Ishikawa (cell line): ENCODE data around the gene CDX1.

Experiments
- CEBPB ChIP-seq: IDR thresholded peaks from 2 replicates; pipeline ENCODE4 v1.6.1; 2012
- CREB1 ChIP-seq: IDR thresholded peaks from 2 replicates; pipeline ENCODE4 v1.6.1; 2012; ENCODE audit warnings: low read depth
- EGR1 ChIP-seq: IDR thresholded peaks from 2 replicates; pipeline ENCODE4 v1.6.1; 2012
- EP300 ChIP-seq: IDR thresholded peaks from 2 replicates; pipeline ENCODE4 v1.6.1; 2012; ENCODE audit warnings: borderline replicate concordance
- FOXM1 ChIP-seq: IDR thresholded peaks from 2 replicates; pipeline ENCODE4 v1.6.1; 2012; ENCODE audit warnings: low read depth, borderline replicate concordance
- MAX ChIP-seq: IDR thresholded peaks from 2 replicates; pipeline ENCODE4 v1.6.1; 2012
- NFIC ChIP-seq: IDR thresholded peaks from 2 replicates; pipeline ENCODE4 v1.6.1; 2012
- RAD21 ChIP-seq: IDR thresholded peaks from 2 replicates; pipeline ENCODE4 v1.6.1; 2012; ENCODE audit warnings: low read depth
- REST ChIP-seq: IDR thresholded peaks from 2 replicates; pipeline ENCODE4 v1.6.1; 2012; ENCODE audit warnings: low read depth, mild to moderate bottlenecking
- TAF1 ChIP-seq: IDR thresholded peaks from 2 replicates; pipeline ENCODE4 v1.6.1; 2012; ENCODE audit warnings: low read depth, mild to moderate bottlenecking
- TCF12 ChIP-seq: IDR thresholded peaks from 2 replicates; pipeline ENCODE4 v1.6.1; 2012; ENCODE audit warnings: low read depth
- TEAD4 ChIP-seq: IDR thresholded peaks from 2 replicates; pipeline ENCODE4 v1.6.1; 2012
- USF1 ChIP-seq: IDR thresholded peaks from 2 replicates; pipeline ENCODE4 v1.6.1; 2012
- YY1 ChIP-seq: IDR thresholded peaks from 2 replicates; pipeline ENCODE4 v1.6.1; 2012; ENCODE audit warnings: low read depth
- ZBTB7A ChIP-seq: IDR thresholded peaks from 2 replicates; pipeline ENCODE4 v1.6.1; 2012; ENCODE audit warnings: low read depth

Gene CDX1

GRCh38 chr5:150166037-150166649 lies 435 bp upstream of the CDX1 start:
- TF ChIP-seq TAF1, result no peak

- TF ChIP-seq MAX, result no peak
- TF ChIP-seq TCF12, result no peak
- no peak for TF ChIP-seq YY1
- TF ChIP-seq EGR1, result no peak
- no peak for TF ChIP-seq ZBTB7A
- TF ChIP-seq CREB1, result no peak
- TF ChIP-seq NFIC, result no peak
- TF ChIP-seq FOXM1, result no peak
- no peak for TF ChIP-seq REST
- TF ChIP-seq TAF1, result no peak
- TF ChIP-seq RAD21, result no peak
- TF ChIP-seq CEBPB, result no peak
Measured at GRCh38 chr5:150167512-150167850, 903 bp downstream of the CDX1 start.

- no peak for TF ChIP-seq CREB1
- no peak for TF ChIP-seq ZBTB7A
- no peak for TF ChIP-seq REST
- no peak for TF ChIP-seq RAD21
- TF ChIP-seq USF1, result no peak
- no peak for TF ChIP-seq TCF12
- TF ChIP-seq MAX, result no peak
- TF ChIP-seq NFIC, result no peak
- TF ChIP-seq TAF1, result no peak
- TF ChIP-seq YY1, result no peak
- TF ChIP-seq FOXM1, result no peak
- no peak for TF ChIP-seq EGR1
- TF ChIP-seq EP300, result no peak
- TF ChIP-seq CEBPB, result no peak
- TF ChIP-seq TEAD4, result no peak
Measured at GRCh38 chr5:150167908-150168307, 1.3 kb downstream of the CDX1 start.

- TF ChIP-seq NFIC (no peak), EGR1 (no peak), RAD21 (no peak), CEBPB (no peak), USF1 (no peak), ZBTB7A (no peak), YY1 (no peak), FOXM1 (no peak), EP300 (no peak)
Measured at GRCh38 chr5:150168864-150169263, 2.3 kb downstream of the CDX1 start.

- TF ChIP-seq CEBPB (no peak), TEAD4 (no peak), RAD21 (no peak), CREB1 (no peak), EGR1 (no peak), EP300 (no peak), NFIC (no peak), ZBTB7A (no peak), FOXM1 (no peak), TCF12 (no peak), MAX (no peak)
Measured at GRCh38 chr5:150172145-150172544, 5.6 kb downstream of the CDX1 start.

- TF ChIP-seq NFIC, result no peak
Measured at GRCh38 chr5:150172556-150172955, 6.0 kb downstream of the CDX1 start.

- TF ChIP-seq CREB1, result no peak
- no peak for TF ChIP-seq YY1
- no peak for TF ChIP-seq FOXM1
- TF ChIP-seq ZBTB7A, result no peak
- no peak for TF ChIP-seq NFIC
- no peak for TF ChIP-seq MAX
- TF ChIP-seq USF1, result no peak
- TF ChIP-seq TEAD4, result no peak
- TF ChIP-seq CEBPB, result no peak
- TF ChIP-seq RAD21, result no peak
- no peak for TF ChIP-seq EP300
Measured at GRCh38 chr5:150173161-150173560, 6.6 kb downstream of the CDX1 start.
